ENCODE data around the gene LCNL1.

The LCNL1 gene

GRCh38 chr9:137015540-137015930, 32.7 kb downstream of the LCNL1 start:
- TF ChIP-seq, protein P1, sequence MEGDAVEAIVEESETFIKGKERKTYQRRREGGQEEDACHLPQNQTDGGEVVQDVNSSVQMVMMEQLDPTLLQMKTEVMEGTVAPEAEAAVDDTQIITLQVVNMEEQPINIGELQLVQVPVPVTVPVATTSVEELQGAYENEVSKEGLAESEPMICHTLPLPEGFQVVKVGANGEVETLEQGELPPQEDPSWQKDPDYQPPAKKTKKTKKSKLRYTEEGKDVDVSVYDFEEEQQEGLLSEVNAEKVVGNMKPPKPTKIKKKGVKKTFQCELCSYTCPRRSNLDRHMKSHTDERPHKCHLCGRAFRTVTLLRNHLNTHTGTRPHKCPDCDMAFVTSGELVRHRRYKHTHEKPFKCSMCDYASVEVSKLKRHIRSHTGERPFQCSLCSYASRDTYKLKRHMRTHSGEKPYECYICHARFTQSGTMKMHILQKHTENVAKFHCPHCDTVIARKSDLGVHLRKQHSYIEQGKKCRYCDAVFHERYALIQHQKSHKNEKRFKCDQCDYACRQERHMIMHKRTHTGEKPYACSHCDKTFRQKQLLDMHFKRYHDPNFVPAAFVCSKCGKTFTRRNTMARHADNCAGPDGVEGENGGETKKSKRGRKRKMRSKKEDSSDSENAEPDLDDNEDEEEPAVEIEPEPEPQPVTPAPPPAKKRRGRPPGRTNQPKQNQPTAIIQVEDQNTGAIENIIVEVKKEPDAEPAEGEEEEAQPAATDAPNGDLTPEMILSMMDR (IDR thresholded peaks at IDR 0.05; ENCODE audit: insufficient read depth, missing control alignments): no peak
- DNase-seq (ENCODE audit: insufficient read length, low spot score) (no peak), FAIRE-seq (no peak)

DNA sequence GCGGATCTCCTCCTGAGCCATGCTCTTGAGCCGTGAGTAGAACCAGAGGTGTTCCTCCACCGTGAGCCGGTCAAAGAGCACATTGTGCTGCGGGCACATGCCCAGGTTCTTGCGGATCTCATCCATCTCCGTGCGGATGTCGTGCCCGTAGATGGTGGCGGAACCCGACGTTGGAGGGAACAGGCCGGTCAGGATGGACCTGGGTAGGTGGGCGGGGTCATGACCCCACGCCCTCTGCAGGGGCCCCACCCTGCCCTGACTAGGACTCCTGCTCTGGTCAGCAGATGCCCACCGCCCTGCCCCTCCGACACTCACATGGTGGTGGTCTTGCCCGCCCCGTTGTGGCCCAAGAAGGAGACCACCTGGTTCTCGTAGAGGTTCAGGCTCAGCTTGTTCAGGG, 33.2 kb downstream of the LCNL1 start:
- TF ChIP-seq, protein P1 (IDR thresholded peaks at IDR 0.05; ENCODE audit: insufficient read depth, missing control alignments): no peak
- DNase-seq (ENCODE audit: insufficient read length, low spot score): no peak
- no peak for FAIRE-seq

GRCh38 chr9:137016436-137016835, 33.6 kb downstream of the LCNL1 start:
- no peak for FAIRE-seq

GRCh38 chr9:137017071-137017470, 34.3 kb downstream of the LCNL1 start:
- TF ChIP-seq, protein P1 (IDR thresholded peaks at IDR 0.05; ENCODE audit: insufficient read depth, missing control alignments): no peak
- DNase-seq (ENCODE audit: insufficient read length, low spot score) (no peak), FAIRE-seq (no peak)

More at GRCh38 chr9:137016436-137016835, 33.6 kb downstream of the LCNL1 start:
- TF ChIP-seq, protein P1 (IDR thresholded peaks at IDR 0.05; ENCODE audit: insufficient read depth, missing control alignments): no peak
- no peak for DNase-seq (ENCODE audit: insufficient read length, low spot score)

- no peak for DNase-seq (ENCODE audit: insufficient read length, low spot score)
- no peak for FAIRE-seq
- TF ChIP-seq, protein P1 (IDR thresholded peaks at IDR 0.05; ENCODE audit: insufficient read depth, missing control alignments): no peak
Observed at GRCh38 chr9:137017791-137018497, 35.2 kb downstream of the LCNL1 start.

- FAIRE-seq: no peak
- TF ChIP-seq, protein P1 (IDR thresholded peaks at IDR 0.05; ENCODE audit: insufficient read depth, missing control alignments): no peak
Observed at GRCh38 chr9:137018761-137019559, 36.2 kb downstream of the LCNL1 start.

More at GRCh38 chr9:137018761-137019559, 36.2 kb downstream of the LCNL1 start:
- DNase-seq (ENCODE audit: insufficient read length, low spot score): no peak
